Measurements from ENCODE around the gene GABRR1.

DNA sequence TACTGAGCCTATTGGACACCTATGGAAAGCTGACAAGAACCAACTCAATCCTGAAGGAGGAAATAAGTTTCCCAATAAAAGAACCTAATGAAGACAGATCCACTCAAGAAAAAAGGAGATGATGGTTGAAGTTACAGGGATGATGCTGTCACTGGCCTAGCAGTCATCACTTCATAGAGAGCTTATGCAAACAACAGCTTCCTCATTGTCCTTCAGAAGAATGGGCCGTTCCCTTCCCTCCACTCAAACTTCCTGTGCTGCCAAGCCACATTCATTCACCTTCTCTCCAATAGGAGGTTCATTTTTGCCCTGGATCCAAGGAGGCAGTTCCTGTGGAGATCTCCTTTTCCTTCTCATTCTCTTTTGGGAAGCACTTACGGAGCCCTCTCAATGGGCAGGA is 85.1 kb downstream of the GABRR1 start:
- TF ChIP-seq TARDBP (IDR thresholded peaks at IDR 0.05) (no peak), ARNT (IDR thresholded peaks at IDR 0.05) (no peak), FOXK2 (IDR thresholded peaks at IDR 0.05) (no peak), CTBP1 (IDR thresholded peaks at IDR 0.05; ENCODE audit: borderline replicate concordance) (no peak), BHLHE40 (IDR thresholded peaks at IDR 0.05; ENCODE audit: borderline replicate concordance) (no peak), SP1 (IDR thresholded peaks at IDR 0.05) (no peak)
